ENCODE data around the gene WASHC2C. TPM values are rescaled to one million over a fixed set of nuclear protein-coding genes. Genes with fewer than 3 reads are reported as not detected.
"Not testable (repeated sequence)": the region's sequence is repeated elsewhere in the genome, so short reads cannot be mapped to it uniquely, and the experiment has no call there.

WASHC2C gene
- 17.8 TPM for polyA plus RNA-seq (2013, experiment 1 of 2)
- polyA plus RNA-seq (2013, experiment 2 of 2), result 15.5 TPM

- peak within 1 kb of the TSS; percentile 80 for H3K9ac ChIP-seq (ENCODE audit: low read depth, low read length)
- H3K27me3 ChIP-seq (ENCODE audit: insufficient read depth, low read length); H3K36me3 ChIP-seq (ENCODE audit: insufficient read depth, low read length); H3K9me3 ChIP-seq (ENCODE audit: insufficient read depth, low read depth, low read length); H3K4me1 ChIP-seq (ENCODE audit: insufficient read depth, low read length); H3K27ac ChIP-seq (ENCODE audit: low read depth, low read length): not testable (repeated sequence)
- H3K4me3 ChIP-seq (ENCODE audit: low read length), result peak within 1 kb of the TSS; percentile 80
- 1% methylated on average over 49 of the region's 49 CpGs for WGBS
These were observed at the start of gene WASHC2C for GRCh38 chr10:45726703-45727420. Gene WASHC2C (plus strand): TSS chr10:45727266. CDS start chr10:45727318, 52 bp downstream.

GRCh38 chr10:45678467-45678866, 48.6 kb upstream of the WASHC2C start:
- H3K36me3 ChIP-seq (ENCODE audit: insufficient read depth, low read length); H3K4me3 ChIP-seq (ENCODE audit: low read length): not testable (repeated sequence)
- WGBS, result 93% methylated on average over 12 of the region's 14 CpGs

GRCh38 chr10:45710200-45710796, 16.8 kb upstream of the WASHC2C start:
- not testable (repeated sequence) for H3K27me3 ChIP-seq (ENCODE audit: insufficient read depth, low read length); H3K9me3 ChIP-seq (ENCODE audit: insufficient read depth, low read depth, low read length); H3K9ac ChIP-seq (ENCODE audit: low read depth, low read length); H3K27ac ChIP-seq (ENCODE audit: low read depth, low read length); H3K4me1 ChIP-seq (ENCODE audit: insufficient read depth, low read length); H3K36me3 ChIP-seq (ENCODE audit: insufficient read depth, low read length); H3K4me3 ChIP-seq (ENCODE audit: low read length)
- WGBS, result 93% methylated on average over 1 of the region's 3 CpGs

More at GRCh38 chr10:45678467-45678866, 48.6 kb upstream of the WASHC2C start:
- not testable (repeated sequence) for H3K9ac ChIP-seq (ENCODE audit: low read depth, low read length); H3K9me3 ChIP-seq (ENCODE audit: insufficient read depth, low read depth, low read length); H3K27ac ChIP-seq (ENCODE audit: low read depth, low read length); H3K4me1 ChIP-seq (ENCODE audit: insufficient read depth, low read length); H3K27me3 ChIP-seq (ENCODE audit: insufficient read depth, low read length)

GRCh38 chr10:45711223-45711622, 15.8 kb upstream of the WASHC2C start:
- not testable (repeated sequence) for H3K27ac ChIP-seq (ENCODE audit: low read depth, low read length); H3K4me1 ChIP-seq (ENCODE audit: insufficient read depth, low read length); H3K36me3 ChIP-seq (ENCODE audit: insufficient read depth, low read length); H3K27me3 ChIP-seq (ENCODE audit: insufficient read depth, low read length); H3K9me3 ChIP-seq (ENCODE audit: insufficient read depth, low read depth, low read length); H3K9ac ChIP-seq (ENCODE audit: low read depth, low read length); H3K4me3 ChIP-seq (ENCODE audit: low read length)
- WGBS, result 92% methylated on average over 1 of the region's 5 CpGs

- WGBS, result 100% methylated on average over 1 of the region's 3 CpGs
- H3K27me3 ChIP-seq (ENCODE audit: insufficient read depth, low read length); H3K27ac ChIP-seq (ENCODE audit: low read depth, low read length): not testable (repeated sequence)
These were observed 10.0 kb upstream of the WASHC2C start for GRCh38 chr10:45717053-45717452.

GRCh38 chr10:45717642-45718041, 9.4 kb upstream of the WASHC2C start:
- H3K9me3 ChIP-seq (ENCODE audit: insufficient read depth, low read depth, low read length); H3K36me3 ChIP-seq (ENCODE audit: insufficient read depth, low read length); H3K9ac ChIP-seq (ENCODE audit: low read depth, low read length); H3K4me1 ChIP-seq (ENCODE audit: insufficient read depth, low read length); H3K27me3 ChIP-seq (ENCODE audit: insufficient read depth, low read length); H3K27ac ChIP-seq (ENCODE audit: low read depth, low read length); H3K4me3 ChIP-seq (ENCODE audit: low read length): not testable (repeated sequence)
- WGBS, result no CpG with 5 or more reads among the region's 1 CpG

More at GRCh38 chr10:45717053-45717452, 10.0 kb upstream of the WASHC2C start:
- not testable (repeated sequence) for H3K36me3 ChIP-seq (ENCODE audit: insufficient read depth, low read length); H3K9me3 ChIP-seq (ENCODE audit: insufficient read depth, low read depth, low read length); H3K4me1 ChIP-seq (ENCODE audit: insufficient read depth, low read length); H3K9ac ChIP-seq (ENCODE audit: low read depth, low read length); H3K4me3 ChIP-seq (ENCODE audit: low read length)

- not testable (repeated sequence) for H3K4me1 ChIP-seq (ENCODE audit: insufficient read depth, low read length); H3K27ac ChIP-seq (ENCODE audit: low read depth, low read length); H3K4me3 ChIP-seq (ENCODE audit: low read length); H3K9ac ChIP-seq (ENCODE audit: low read depth, low read length); H3K27me3 ChIP-seq (ENCODE audit: insufficient read depth, low read length); H3K36me3 ChIP-seq (ENCODE audit: insufficient read depth, low read length); H3K9me3 ChIP-seq (ENCODE audit: insufficient read depth, low read depth, low read length)
- WGBS, result 77% methylated on average over 5 of the region's 10 CpGs
These were observed 5.6 kb upstream of the WASHC2C start for GRCh38 chr10:45721503-45721902.

- WGBS, result 94% methylated on average over 10 of the region's 11 CpGs
- H3K9me3 ChIP-seq (ENCODE audit: insufficient read depth, low read depth, low read length), result not testable (repeated sequence)
These were observed 3.2 kb upstream of the WASHC2C start for GRCh38 chr10:45723851-45724250.

GRCh38 chr10:45727421-45727965, 427 bp downstream of the WASHC2C start:
- not testable (repeated sequence) for H3K27me3 ChIP-seq (ENCODE audit: insufficient read depth, low read length); H3K4me1 ChIP-seq (ENCODE audit: insufficient read depth, low read length); H3K36me3 ChIP-seq (ENCODE audit: insufficient read depth, low read length); H3K9me3 ChIP-seq (ENCODE audit: insufficient read depth, low read depth, low read length); H3K27ac ChIP-seq (ENCODE audit: low read depth, low read length)
- WGBS, result 5% methylated on average over 21 of the region's 45 CpGs
- Histone ChIP-seq H3K4me3 (ENCODE audit: low read length) (peak overlapping the region; percentile 80), H3K9ac (ENCODE audit: low read depth, low read length) (peak overlapping the region; percentile 80)

More at GRCh38 chr10:45723851-45724250, 3.2 kb upstream of the WASHC2C start:
- H3K9ac ChIP-seq (ENCODE audit: low read depth, low read length); H3K4me1 ChIP-seq (ENCODE audit: insufficient read depth, low read length); H3K27me3 ChIP-seq (ENCODE audit: insufficient read depth, low read length); H3K27ac ChIP-seq (ENCODE audit: low read depth, low read length); H3K36me3 ChIP-seq (ENCODE audit: insufficient read depth, low read length); H3K4me3 ChIP-seq (ENCODE audit: low read length): not testable (repeated sequence)

- not testable (repeated sequence) for H3K27ac ChIP-seq (ENCODE audit: low read depth, low read length); H3K9me3 ChIP-seq (ENCODE audit: insufficient read depth, low read depth, low read length); H3K4me3 ChIP-seq (ENCODE audit: low read length); H3K9ac ChIP-seq (ENCODE audit: low read depth, low read length); H3K27me3 ChIP-seq (ENCODE audit: insufficient read depth, low read length); H3K4me1 ChIP-seq (ENCODE audit: insufficient read depth, low read length); H3K36me3 ChIP-seq (ENCODE audit: insufficient read depth, low read length)
- no CpG with 5 or more reads among the region's 2 CpGs for WGBS
These were observed 7.4 kb downstream of the WASHC2C start for GRCh38 chr10:45734449-45734848.

GRCh38 chr10:45734867-45735266, 7.8 kb downstream of the WASHC2C start:
- not testable (repeated sequence) for H3K27me3 ChIP-seq (ENCODE audit: insufficient read depth, low read length); H3K9ac ChIP-seq (ENCODE audit: low read depth, low read length); H3K9me3 ChIP-seq (ENCODE audit: insufficient read depth, low read depth, low read length); H3K4me3 ChIP-seq (ENCODE audit: low read length); H3K4me1 ChIP-seq (ENCODE audit: insufficient read depth, low read length); H3K36me3 ChIP-seq (ENCODE audit: insufficient read depth, low read length); H3K27ac ChIP-seq (ENCODE audit: low read depth, low read length)
- no CpG with 5 or more reads among the region's 1 CpG for WGBS
